Measurements from ENCODE around the gene LIG4.

The LIG4 gene

GRCh38 chr13:108195146-108195545 is 20.2 kb downstream of the LIG4 start:
- in situ Hi-C loops (cut with HindIII; ENCODE audit: low sequenced_read_pairs): no loop called here
- DNase-seq (ENCODE audit: low read depth, low spot score): no peak
- no peak overlapping the region for H3K4me3 ChIP-seq (ENCODE audit: low read depth, low read length)
- TF ChIP-seq, protein P1, sequence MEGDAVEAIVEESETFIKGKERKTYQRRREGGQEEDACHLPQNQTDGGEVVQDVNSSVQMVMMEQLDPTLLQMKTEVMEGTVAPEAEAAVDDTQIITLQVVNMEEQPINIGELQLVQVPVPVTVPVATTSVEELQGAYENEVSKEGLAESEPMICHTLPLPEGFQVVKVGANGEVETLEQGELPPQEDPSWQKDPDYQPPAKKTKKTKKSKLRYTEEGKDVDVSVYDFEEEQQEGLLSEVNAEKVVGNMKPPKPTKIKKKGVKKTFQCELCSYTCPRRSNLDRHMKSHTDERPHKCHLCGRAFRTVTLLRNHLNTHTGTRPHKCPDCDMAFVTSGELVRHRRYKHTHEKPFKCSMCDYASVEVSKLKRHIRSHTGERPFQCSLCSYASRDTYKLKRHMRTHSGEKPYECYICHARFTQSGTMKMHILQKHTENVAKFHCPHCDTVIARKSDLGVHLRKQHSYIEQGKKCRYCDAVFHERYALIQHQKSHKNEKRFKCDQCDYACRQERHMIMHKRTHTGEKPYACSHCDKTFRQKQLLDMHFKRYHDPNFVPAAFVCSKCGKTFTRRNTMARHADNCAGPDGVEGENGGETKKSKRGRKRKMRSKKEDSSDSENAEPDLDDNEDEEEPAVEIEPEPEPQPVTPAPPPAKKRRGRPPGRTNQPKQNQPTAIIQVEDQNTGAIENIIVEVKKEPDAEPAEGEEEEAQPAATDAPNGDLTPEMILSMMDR (IDR thresholded peaks at IDR 0.05; ENCODE audit: low read depth, low read length): no peak

- TF ChIP-seq, protein P1 (IDR thresholded peaks at IDR 0.05; ENCODE audit: low read depth, low read length): no peak
- no peak overlapping the region for H3K4me3 ChIP-seq (ENCODE audit: low read depth, low read length)
- no peak for DNase-seq (ENCODE audit: low read depth, low spot score)
- in situ Hi-C loops (cut with HindIII; ENCODE audit: low sequenced_read_pairs): no loop called here
Observed at GRCh38 chr13:108194435-108194936, 20.9 kb downstream of the LIG4 start.

GRCh38 chr13:108193806-108194205 is 21.5 kb downstream of the LIG4 start:
- DNase-seq (ENCODE audit: low read depth, low spot score): no peak
- H3K4me3 ChIP-seq (ENCODE audit: low read depth, low read length): no peak overlapping the region
- TF ChIP-seq, protein P1 (IDR thresholded peaks at IDR 0.05; ENCODE audit: low read depth, low read length): no peak
- in situ Hi-C loops (cut with HindIII; ENCODE audit: low sequenced_read_pairs): no loop called here

GRCh38 chr13:108190897-108191296 is 24.4 kb downstream of the LIG4 start:
- TF ChIP-seq, protein P1 (IDR thresholded peaks at IDR 0.05; ENCODE audit: low read depth, low read length): no peak
- in situ Hi-C loops (cut with HindIII; ENCODE audit: low sequenced_read_pairs): no loop called here
- H3K4me3 ChIP-seq (ENCODE audit: low read depth, low read length): no peak overlapping the region
- no peak for DNase-seq (ENCODE audit: low read depth, low spot score)

DNA sequence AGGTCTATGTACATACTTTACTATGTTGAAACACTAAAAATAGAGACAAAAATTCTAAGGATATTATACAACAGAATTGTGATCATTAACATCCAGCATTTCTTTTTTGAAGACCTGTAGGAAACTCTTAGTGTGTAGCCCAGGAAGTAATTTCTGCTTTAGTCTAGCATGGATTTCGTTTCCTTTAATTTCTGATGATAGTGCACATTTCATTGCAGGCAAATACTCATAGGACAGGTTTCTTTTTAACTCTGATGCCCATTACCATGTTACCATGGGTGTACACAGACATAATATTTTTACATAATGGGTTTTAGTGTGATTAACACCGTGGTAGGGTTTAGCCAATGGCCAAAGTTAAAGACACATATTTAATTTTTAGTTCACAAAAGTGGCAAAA is 27.1 kb downstream of the LIG4 start:
- TF ChIP-seq, protein P1 (IDR thresholded peaks at IDR 0.05; ENCODE audit: low read depth, low read length): no peak
- in situ Hi-C loops (cut with HindIII; ENCODE audit: low sequenced_read_pairs): no loop called here
- DNase-seq (ENCODE audit: low read depth, low spot score): no peak
- no peak overlapping the region for H3K4me3 ChIP-seq (ENCODE audit: low read depth, low read length)

- H3K4me3 ChIP-seq (ENCODE audit: low read depth, low read length): no peak overlapping the region
- in situ Hi-C loops (cut with HindIII; ENCODE audit: low sequenced_read_pairs): no loop called here
- no peak for DNase-seq (ENCODE audit: low read depth, low spot score)
- TF ChIP-seq, protein P1 (IDR thresholded peaks at IDR 0.05; ENCODE audit: low read depth, low read length): no peak
Observed at GRCh38 chr13:108185223-108185622, 30.1 kb downstream of the LIG4 start.

DNA sequence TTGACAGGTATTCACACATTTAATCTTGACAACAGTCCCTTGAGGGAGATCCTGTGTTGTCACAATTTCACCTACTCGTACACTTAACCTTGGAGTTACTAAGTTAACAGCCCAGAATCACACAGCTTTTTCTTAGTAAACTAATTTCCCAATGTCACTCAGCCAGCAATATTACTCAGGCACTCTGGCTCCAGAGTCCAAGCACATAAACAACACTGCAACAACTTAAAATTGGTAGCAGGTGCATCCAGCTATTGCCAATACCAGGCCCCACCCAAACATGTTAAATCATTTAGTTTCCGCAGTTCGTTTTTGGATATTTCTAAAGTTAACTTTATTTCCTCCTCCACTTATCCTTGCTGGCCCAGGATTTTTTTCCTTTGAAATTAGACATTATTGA is 32.7 kb downstream of the LIG4 start:
- no peak overlapping the region for H3K4me3 ChIP-seq (ENCODE audit: low read depth, low read length)
- TF ChIP-seq, protein P1 (IDR thresholded peaks at IDR 0.05; ENCODE audit: low read depth, low read length): no peak
- no peak for DNase-seq (ENCODE audit: low read depth, low spot score)
- in situ Hi-C loops (cut with HindIII; ENCODE audit: low sequenced_read_pairs): no loop called here
